ENCODE results near the gene SPTSSA. TPM values are rescaled to one million over a fixed set of nuclear protein-coding genes. Genes with fewer than 3 reads are reported as not detected.

SPTSSA gene
- total RNA-seq, 1 donor from 2014 or later: 12.9 TPM

GRCh38 chr14:34449819-34450541, 12.1 kb downstream of the SPTSSA start:
- FAIRE-seq (no peak), DNase-seq (ENCODE audit: low read depth) (no peak)
- TF ChIP-seq, protein P1, sequence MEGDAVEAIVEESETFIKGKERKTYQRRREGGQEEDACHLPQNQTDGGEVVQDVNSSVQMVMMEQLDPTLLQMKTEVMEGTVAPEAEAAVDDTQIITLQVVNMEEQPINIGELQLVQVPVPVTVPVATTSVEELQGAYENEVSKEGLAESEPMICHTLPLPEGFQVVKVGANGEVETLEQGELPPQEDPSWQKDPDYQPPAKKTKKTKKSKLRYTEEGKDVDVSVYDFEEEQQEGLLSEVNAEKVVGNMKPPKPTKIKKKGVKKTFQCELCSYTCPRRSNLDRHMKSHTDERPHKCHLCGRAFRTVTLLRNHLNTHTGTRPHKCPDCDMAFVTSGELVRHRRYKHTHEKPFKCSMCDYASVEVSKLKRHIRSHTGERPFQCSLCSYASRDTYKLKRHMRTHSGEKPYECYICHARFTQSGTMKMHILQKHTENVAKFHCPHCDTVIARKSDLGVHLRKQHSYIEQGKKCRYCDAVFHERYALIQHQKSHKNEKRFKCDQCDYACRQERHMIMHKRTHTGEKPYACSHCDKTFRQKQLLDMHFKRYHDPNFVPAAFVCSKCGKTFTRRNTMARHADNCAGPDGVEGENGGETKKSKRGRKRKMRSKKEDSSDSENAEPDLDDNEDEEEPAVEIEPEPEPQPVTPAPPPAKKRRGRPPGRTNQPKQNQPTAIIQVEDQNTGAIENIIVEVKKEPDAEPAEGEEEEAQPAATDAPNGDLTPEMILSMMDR (IDR thresholded peaks at IDR 0.05; ENCODE audit: insufficient read depth, low read length, severe bottlenecking): no peak
- H3K36me3 ChIP-seq (ENCODE audit: control insufficient read depth, insufficient read depth, low read length): no peaks in the 10 kb centered on the region
- no peak overlapping the region for H3K4me3 ChIP-seq (ENCODE audit: low read depth, low read length)
- H3K27me3 ChIP-seq (ENCODE audit: control insufficient read depth, insufficient read depth, low read length): no peaks in the 10 kb centered on the region

DNA sequence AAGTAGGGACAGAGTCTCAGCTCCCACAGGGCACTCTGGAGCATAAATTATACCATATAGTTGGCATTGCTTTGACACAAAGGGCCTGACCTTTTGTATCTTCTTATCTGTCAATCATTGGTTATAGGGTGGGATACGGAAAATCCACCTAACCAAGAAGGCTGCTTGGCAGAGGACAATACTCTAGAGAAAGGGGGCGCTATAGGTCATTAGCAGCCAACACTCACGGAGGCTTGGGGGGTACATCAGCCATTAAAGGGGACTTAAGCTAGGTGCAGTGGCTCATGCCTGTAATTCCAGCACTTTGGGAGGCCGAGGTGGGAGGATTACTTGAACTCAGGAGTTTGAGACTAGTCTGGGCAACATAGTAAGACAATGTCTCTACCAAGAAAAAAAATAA, 22.9 kb downstream of the SPTSSA start:
- H3K4me3 ChIP-seq (ENCODE audit: low read depth, low read length): no peak overlapping the region
- DNase-seq (ENCODE audit: low read depth) (no peak), FAIRE-seq (no peak)
- TF ChIP-seq, protein P1 (IDR thresholded peaks at IDR 0.05; ENCODE audit: insufficient read depth, low read length, severe bottlenecking): no peak
- H3K27me3 ChIP-seq (ENCODE audit: control insufficient read depth, insufficient read depth, low read length): no peaks in the 10 kb centered on the region
- no peaks in the 10 kb centered on the region for H3K36me3 ChIP-seq (ENCODE audit: control insufficient read depth, insufficient read depth, low read length)

GRCh38 chr14:34438438-34438837, 23.6 kb downstream of the SPTSSA start:
- DNase-seq (ENCODE audit: low read depth) (no peak), FAIRE-seq (no peak)
- Histone ChIP-seq H3K27me3 (ENCODE audit: control insufficient read depth, insufficient read depth, low read length) (no peaks in the 10 kb centered on the region), H3K36me3 (ENCODE audit: control insufficient read depth, insufficient read depth, low read length) (no peaks in the 10 kb centered on the region), H3K4me3 (ENCODE audit: low read depth, low read length) (no peak overlapping the region)
- TF ChIP-seq, protein P1 (IDR thresholded peaks at IDR 0.05; ENCODE audit: insufficient read depth, low read length, severe bottlenecking): no peak

DNA sequence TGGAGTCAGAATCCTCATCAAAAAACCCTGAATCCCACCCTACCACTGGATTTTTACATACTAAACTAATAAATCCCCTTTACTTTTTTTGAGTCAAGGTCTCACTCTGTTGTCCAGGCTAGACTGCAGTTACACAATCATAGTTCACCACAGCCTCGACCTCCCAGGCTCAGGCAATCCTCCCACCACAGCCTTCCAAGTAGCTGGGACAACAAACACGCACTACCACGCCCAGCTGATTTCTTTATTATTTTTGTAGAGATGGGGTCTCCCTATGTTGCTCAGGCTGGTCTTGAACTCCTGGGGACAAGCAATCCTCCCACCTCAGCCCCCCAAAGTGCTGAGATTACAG, 24.3 kb downstream of the SPTSSA start:
- Histone ChIP-seq H3K27me3 (ENCODE audit: control insufficient read depth, insufficient read depth, low read length) (no peaks in the 10 kb centered on the region), H3K4me3 (ENCODE audit: low read depth, low read length) (no peak overlapping the region), H3K36me3 (ENCODE audit: control insufficient read depth, insufficient read depth, low read length) (no peaks in the 10 kb centered on the region)
- FAIRE-seq (no peak), DNase-seq (ENCODE audit: low read depth) (no peak)
- TF ChIP-seq, protein P1 (IDR thresholded peaks at IDR 0.05; ENCODE audit: insufficient read depth, low read length, severe bottlenecking): no peak

DNA sequence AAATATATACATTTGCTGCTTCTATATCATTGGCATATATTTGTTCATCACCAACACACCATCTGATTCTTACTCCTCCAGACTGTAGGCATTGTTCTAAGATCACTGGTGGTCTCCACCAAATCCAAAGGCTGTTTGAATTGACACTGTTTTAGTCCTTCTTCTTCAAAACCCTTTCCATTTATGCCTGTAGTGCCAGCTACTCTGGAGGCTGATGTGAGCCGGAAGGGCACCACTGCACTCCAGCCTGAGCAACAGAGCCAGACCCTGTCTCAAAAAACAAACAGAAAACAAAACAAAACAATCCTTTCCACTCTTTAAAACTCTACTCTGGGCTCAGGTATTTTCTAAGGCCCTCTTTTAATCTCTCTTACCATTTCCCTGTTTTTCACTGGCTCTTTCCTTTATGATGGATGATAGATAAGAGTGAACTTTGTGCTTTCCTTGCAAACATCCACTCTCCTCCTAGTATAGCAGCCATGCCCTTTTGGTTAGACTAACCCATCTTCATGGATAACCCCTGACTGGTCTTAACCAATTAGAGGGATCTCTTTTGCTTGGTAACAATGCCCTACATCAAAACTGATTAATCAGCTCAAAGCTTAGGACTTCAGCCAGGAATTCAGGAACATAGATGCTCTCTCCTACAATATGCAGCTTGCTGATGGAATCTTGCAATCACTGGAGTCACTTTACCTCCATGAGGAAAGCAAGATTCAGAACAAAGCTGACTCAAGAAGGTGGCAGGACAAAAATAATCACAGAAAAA, 24.9 kb downstream of the SPTSSA start:
- DNase-seq (ENCODE audit: low read depth) (no peak), FAIRE-seq (no peak)
- no peak overlapping the region for H3K4me3 ChIP-seq (ENCODE audit: low read depth, low read length)
- H3K36me3 ChIP-seq (ENCODE audit: control insufficient read depth, insufficient read depth, low read length): no peaks in the 10 kb centered on the region
- TF ChIP-seq, protein P1 (IDR thresholded peaks at IDR 0.05; ENCODE audit: insufficient read depth, low read length, severe bottlenecking): no peak
- no peaks in the 10 kb centered on the region for H3K27me3 ChIP-seq (ENCODE audit: control insufficient read depth, insufficient read depth, low read length)

Data from bronchial epithelial cell (primary cell).